Upper lobe of right lung (tissue), 1 donor: Measurements from ENCODE around the gene SEPHS1. TPM values are rescaled to one million over a fixed set of nuclear protein-coding genes. Genes with fewer than 3 reads are reported as not detected.

Source experiments
- ATAC-seq: fragments of 200-7000 bp; cut with Tn5 transposase; one replicate; pipeline ENCODE4 v1.9.1; 2020; ENCODE audit warnings: mild to moderate bottlenecking, moderate library complexity
- DNase-seq: peaks from one replicate; pipeline ENCODE4 v3.0.0-alpha.2; 2020
- H3K27ac ChIP-seq: fragments of 200-600 bp; one replicate; pipeline ENCODE4 v1.8.0; 2022
- H3K27me3 ChIP-seq: fragments of 200-600 bp; one replicate; pipeline ENCODE4 v1.8.0; 2022; ENCODE audit warnings: mild to moderate bottlenecking
- H3K36me3 ChIP-seq: fragments of 200-600 bp; one replicate; pipeline ENCODE4 v1.8.0; 2022
- H3K4me1 ChIP-seq: fragments of 200-600 bp; one replicate; pipeline ENCODE4 v1.8.0; 2022
- H3K4me3 ChIP-seq: fragments of 200-600 bp; one replicate; pipeline ENCODE4 v1.8.0; 2022; ENCODE audit warnings: mild to moderate bottlenecking
- H3K9me3 ChIP-seq: fragments of 200-600 bp; one replicate; pipeline ENCODE4 v1.8.0; 2022
- intact Hi-C: fragments of 100-400 bp; cut with DNase I; formaldehyde crosslinking; loops from one replicate; pipeline ENCODE4 v1.11.0; 2022
- total RNA-seq: library from RNA; stranded (reverse); fragmentation: NEBNext Ultra II Directional; extraction: Animal tissue kit (Norgen Biotek cat#: 25700); gene quantifications from one replicate; pipeline ENCODE4 v1.2.1, GENCODE V29; 2021
- TF ChIP-seq, protein P1 (sequence below): fragments of 200-600 bp; IDR thresholded peaks from one replicate; pipeline ENCODE4 v1.8.0; 2022; ENCODE audit warnings: antibody characterized with exemption
- donor health status: DM: no; HTN: yes; CAD: no; lungs with severe emphysema.

SEPHS1 gene
- total RNA-seq, 1 donor from 2014 or later = 38.9 TPM

GRCh38 chr10:13372524-13372923 is 24.4 kb upstream of the SEPHS1 start:
- ATAC-seq (no peak), DNase-seq (no peak)
- Histone ChIP-seq H3K4me3 (no peak overlapping the region), H3K9me3 (no peaks in the 10 kb centered on the region), H3K4me1 (no peaks in the 10 kb centered on the region), H3K27me3 (no peaks in the 10 kb centered on the region), H3K36me3 (no peaks in the 10 kb centered on the region), H3K27ac (no peak overlapping the region)
- intact Hi-C loops = loop anchor here (10.0 kb wide), 1 partner anchor 62 kb away; no protein-coding TSS in a partner anchor
- TF ChIP-seq, protein P1, sequence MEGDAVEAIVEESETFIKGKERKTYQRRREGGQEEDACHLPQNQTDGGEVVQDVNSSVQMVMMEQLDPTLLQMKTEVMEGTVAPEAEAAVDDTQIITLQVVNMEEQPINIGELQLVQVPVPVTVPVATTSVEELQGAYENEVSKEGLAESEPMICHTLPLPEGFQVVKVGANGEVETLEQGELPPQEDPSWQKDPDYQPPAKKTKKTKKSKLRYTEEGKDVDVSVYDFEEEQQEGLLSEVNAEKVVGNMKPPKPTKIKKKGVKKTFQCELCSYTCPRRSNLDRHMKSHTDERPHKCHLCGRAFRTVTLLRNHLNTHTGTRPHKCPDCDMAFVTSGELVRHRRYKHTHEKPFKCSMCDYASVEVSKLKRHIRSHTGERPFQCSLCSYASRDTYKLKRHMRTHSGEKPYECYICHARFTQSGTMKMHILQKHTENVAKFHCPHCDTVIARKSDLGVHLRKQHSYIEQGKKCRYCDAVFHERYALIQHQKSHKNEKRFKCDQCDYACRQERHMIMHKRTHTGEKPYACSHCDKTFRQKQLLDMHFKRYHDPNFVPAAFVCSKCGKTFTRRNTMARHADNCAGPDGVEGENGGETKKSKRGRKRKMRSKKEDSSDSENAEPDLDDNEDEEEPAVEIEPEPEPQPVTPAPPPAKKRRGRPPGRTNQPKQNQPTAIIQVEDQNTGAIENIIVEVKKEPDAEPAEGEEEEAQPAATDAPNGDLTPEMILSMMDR = no peak

DNA sequence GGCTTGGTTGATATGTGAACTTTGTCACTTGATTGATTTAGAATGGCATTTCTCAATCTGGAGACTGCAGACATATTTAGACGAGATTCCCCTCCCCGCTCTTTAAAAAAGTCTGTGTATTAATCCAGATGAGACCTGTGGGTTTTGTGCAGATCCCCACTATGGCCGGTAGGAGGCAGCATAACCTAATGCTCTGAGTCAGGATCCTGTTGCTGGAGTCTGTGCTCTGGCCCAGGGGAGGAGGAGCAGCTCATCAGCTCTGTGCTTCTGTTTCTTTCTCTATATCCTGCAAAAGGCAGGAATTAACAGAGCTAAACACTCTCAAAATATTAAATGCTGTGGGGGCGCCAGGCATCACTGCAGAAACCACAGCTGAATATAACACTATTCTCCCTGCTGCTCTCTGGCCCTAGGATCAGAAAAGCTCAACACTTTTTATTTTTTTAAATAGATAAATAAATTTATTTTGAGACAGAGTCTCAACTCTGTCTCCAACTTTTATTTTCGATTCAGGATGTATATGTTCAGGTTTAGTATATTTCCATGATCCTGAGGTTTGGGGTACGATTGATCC is 23.9 kb upstream of the SEPHS1 start:
- ATAC-seq (peak; percentile 100), DNase-seq (no peak)
- no peak overlapping the region for H3K27ac ChIP-seq
- H3K4me1 ChIP-seq = no peaks in the 10 kb centered on the region
- H3K27me3 ChIP-seq = no peaks in the 10 kb centered on the region
- H3K36me3 ChIP-seq = no peaks in the 10 kb centered on the region
- no peaks in the 10 kb centered on the region for H3K9me3 ChIP-seq
- TF ChIP-seq, protein P1 = peak; percentile 93
- no peak overlapping the region for H3K4me3 ChIP-seq
- intact Hi-C loops = loop anchor here (10.0 kb wide), 1 partner anchor 63 kb away; no protein-coding TSS in a partner anchor

DNA sequence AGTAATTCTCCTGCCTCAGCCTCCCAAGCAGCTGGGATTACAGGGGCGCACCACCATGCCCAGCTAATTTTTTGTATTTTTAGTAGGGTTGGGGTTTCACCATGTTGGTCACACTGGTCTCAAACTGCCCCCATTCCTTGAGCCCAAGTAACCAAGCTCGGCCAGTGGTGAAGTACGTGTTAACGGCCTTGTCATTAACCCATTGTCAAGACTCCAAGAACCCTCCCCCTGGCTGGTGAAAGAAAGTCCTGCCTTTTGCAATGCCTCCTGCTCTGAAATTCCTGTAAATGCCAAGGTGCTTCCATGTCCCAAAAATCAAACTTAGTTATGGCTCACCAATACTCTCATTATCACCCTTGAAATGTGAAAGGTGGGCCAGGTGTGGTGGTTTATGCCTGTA is 18.8 kb upstream of the SEPHS1 start:
- TF ChIP-seq, protein P1 = no peak

DNA sequence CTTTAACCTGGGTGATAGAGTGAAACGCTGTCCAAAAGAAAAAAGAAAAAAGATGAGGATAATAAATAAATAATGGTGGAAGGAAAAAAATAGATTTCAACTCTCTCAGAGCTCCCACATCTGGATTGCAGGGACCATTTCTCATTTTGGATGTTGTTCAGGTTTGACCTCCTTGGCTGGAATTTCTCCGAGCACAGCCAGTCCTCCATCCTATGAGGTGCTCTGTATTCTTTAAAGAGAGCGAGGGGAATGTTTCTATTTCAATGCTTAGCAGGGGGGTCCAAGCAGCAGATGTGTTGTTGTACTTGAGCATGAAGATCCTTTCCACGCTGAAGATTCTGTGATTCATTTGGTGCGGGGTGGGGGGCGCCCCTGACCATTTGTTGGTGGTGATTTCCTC is 17.7 kb upstream of the SEPHS1 start:
- TF ChIP-seq, protein P1 = no peak
- H3K27ac ChIP-seq = no peak overlapping the region
- H3K9me3 ChIP-seq = no peaks in the 10 kb centered on the region
- H3K36me3 ChIP-seq = no peaks in the 10 kb centered on the region
- no peak overlapping the region for H3K4me3 ChIP-seq
- H3K4me1 ChIP-seq = no peaks in the 10 kb centered on the region
- H3K27me3 ChIP-seq = no peaks in the 10 kb centered on the region
- DNase-seq (no peak), ATAC-seq (no peak)
- intact Hi-C loops = no loop called here

More for the DNA sequence above, 18.8 kb upstream of the SEPHS1 start:
- Histone ChIP-seq H3K27me3 (no peaks in the 10 kb centered on the region), H3K4me3 (no peak overlapping the region), H3K4me1 (no peaks in the 10 kb centered on the region), H3K36me3 (no peaks in the 10 kb centered on the region), H3K9me3 (no peaks in the 10 kb centered on the region), H3K27ac (no peak overlapping the region)
- ATAC-seq (no peak), DNase-seq (no peak)
- intact Hi-C loops = no loop called here

- intact Hi-C loops = no loop called here
Observed at GRCh38 chr10:13365243-13365642, 17.1 kb upstream of the SEPHS1 start.

More at GRCh38 chr10:13365243-13365642, 17.1 kb upstream of the SEPHS1 start:
- no peak overlapping the region for H3K27ac ChIP-seq
- no peaks in the 10 kb centered on the region for H3K36me3 ChIP-seq
- H3K9me3 ChIP-seq = no peaks in the 10 kb centered on the region
- H3K27me3 ChIP-seq = no peaks in the 10 kb centered on the region
- TF ChIP-seq, protein P1 = no peak
- no peak overlapping the region for H3K4me3 ChIP-seq
- no peak for ATAC-seq
- no peak for DNase-seq
- H3K4me1 ChIP-seq = no peaks in the 10 kb centered on the region
